K562 (cell line): ENCODE results near the gene IGF2BP1.

ENCODE experiments used
- BRD4 ChIP-seq: fragments of 200-600 bp; sonication (generic); IDR thresholded peaks from 2 replicates; pipeline ENCODE4 v1.6.1; 2017; ENCODE audit warnings: inconsistent platforms
- CBX3 ChIP-seq, 2 experiments: IDR thresholded peaks; 1 replicate in 1 of 2; 2 replicates in 1 of 2; pipeline ENCODE4 v1.6.1; 2012; ENCODE audit warnings: inconsistent platforms in 2 of 2, low read length in 2 of 2, borderline replicate concordance in 1 of 2, control low read depth in 1 of 2
- CHD1 ChIP-seq: fragments of 200-600 bp; sonication (generic); IDR thresholded peaks from one replicate; pipeline ENCODE4 v1.6.1; 2012; ENCODE audit warnings: mild to moderate bottlenecking, moderate library complexity, low read length, inconsistent platforms
- FOXM1 ChIP-seq, 2 experiments: fragments of 450-650 bp in 1 of 2; sonication (generic) in 1 of 2; formaldehyde crosslinking in 1 of 2; IDR thresholded peaks; 2 replicates each; pipeline versions ENCODE4 v1.6.1 to v1.9.0; 2017 to 2022; ENCODE audit warnings: low read depth in 2 of 2, mild to moderate bottlenecking in 2 of 2, missing genetic modification reagents in 1 of 2, moderate library complexity in 1 of 2
- MGA ChIP-seq: fragments of 450-650 bp; IDR thresholded peaks from 2 replicates; pipeline ENCODE4 v1.6.1; 2016; ENCODE audit warnings: mild to moderate bottlenecking, moderate library complexity
- NCOA1 ChIP-seq: fragments of 450-650 bp; IDR thresholded peaks from 2 replicates; pipeline ENCODE4 v1.6.1; 2016; ENCODE audit warnings: low read depth
- SNRNP70 ChIP-seq: fragments of 200-400 bp; formaldehyde crosslinking; optimal IDR thresholded peaks from 2 replicates; pipeline ENCODE3; 2017; ENCODE audit warnings: low read depth, low read length
- STAG1 ChIP-seq: sonication (generic); formaldehyde crosslinking; IDR thresholded peaks from 2 replicates; pipeline ENCODE4 v1.5.0; 2020; ENCODE audit warnings: missing genetic modification reagents, borderline replicate concordance
- YBX1 ChIP-seq: fragments of 450-650 bp; IDR thresholded peaks from 2 replicates; pipeline ENCODE4 v1.7.1; 2016; ENCODE audit warnings: mild to moderate bottlenecking
- ZBTB7A ChIP-seq: IDR thresholded peaks from 2 replicates; pipeline ENCODE4 v1.6.1; 2011; ENCODE audit warnings: low read depth, mild to moderate bottlenecking, low read length, moderate library complexity, borderline replicate concordance; ENCODE audit not compliant: control insufficient read depth
- ZNF140 ChIP-seq: fragments of 250-450 bp; sonication (Bioruptor Pico); IDR thresholded peaks from 2 replicates; pipeline ENCODE4 v1.8.0; 2021; ENCODE audit warnings: moderate library complexity, mild to moderate bottlenecking, inconsistent platforms

GRCh38 chr17:49104511-49105074, 107.4 kb downstream of the IGF2BP1 start:
- TF ChIP-seq FOXM1 (IDR thresholded peaks at IDR 0.05; ENCODE audit: low read depth): no peak
- no peak for TF ChIP-seq FOXM1 (CRISPR knock-in tag; IDR thresholded peaks at IDR 0.05; ENCODE audit: low read depth)
- no peak for TF ChIP-seq ZNF140 (CRISPR knock-in tag)
- no peak for TF ChIP-seq MGA
- no peak for TF ChIP-seq BRD4
- no peak for TF ChIP-seq CBX3 (IDR thresholded peaks at IDR 0.05; ENCODE audit: borderline replicate concordance in 1 of 2, low read length in 2 of 2)
- TF ChIP-seq SNRNP70: no peak
- TF ChIP-seq STAG1 (CRISPR knock-in tag): no peak
- TF ChIP-seq NCOA1: no peak
- no peak for TF ChIP-seq CHD1
- no peak for TF ChIP-seq ZBTB7A
- no peak for TF ChIP-seq YBX1
